Spleen (tissue), 7 donors: Measurements from ENCODE around the gene WDFY4.

Source experiments
- POLR2A ChIP-seq, 3 donors: fragments of 450-650 bp; IDR thresholded peaks; one replicate each; pipeline ENCODE4 v1.5.1; 2017; ENCODE audit warnings: antibody characterized with exemption in 3 of 3, mild to moderate bottlenecking in 1 of 3
- POLR2AphosphoS5 ChIP-seq, 3 donors: sonication (generic); formaldehyde crosslinking; IDR thresholded peaks; one replicate each; pipeline ENCODE4 v1.5.1; 2017; ENCODE audit warnings: antibody characterized with exemption in 3 of 3
- TF ChIP-seq, protein P1 (sequence below), 11 experiments: fragments of 200-600 bp in 7 of 11; fragments of 450-650 bp in 4 of 11; sonication (generic) in 4 of 11; IDR thresholded peaks in 8 of 11; conservative IDR thresholded peaks in 3 of 11; 1 replicate in 7 of 11; 2 replicates in 4 of 11; pipeline versions ENCODE4 v1.4.0 to v1.8.0; 2016 to 2021; ENCODE audit warnings: antibody characterized with exemption in 11 of 11, inconsistent platforms in 4 of 11, mild to moderate bottlenecking in 1 of 11
- donor health status: DM: no; HTN: no; CAD: no; lungs with moderate emphysema.
- donor health status: DM: no; HTN: no; CAD: no.
- donor health status: DM: no; HTN: no; CAD: no.

DNA sequence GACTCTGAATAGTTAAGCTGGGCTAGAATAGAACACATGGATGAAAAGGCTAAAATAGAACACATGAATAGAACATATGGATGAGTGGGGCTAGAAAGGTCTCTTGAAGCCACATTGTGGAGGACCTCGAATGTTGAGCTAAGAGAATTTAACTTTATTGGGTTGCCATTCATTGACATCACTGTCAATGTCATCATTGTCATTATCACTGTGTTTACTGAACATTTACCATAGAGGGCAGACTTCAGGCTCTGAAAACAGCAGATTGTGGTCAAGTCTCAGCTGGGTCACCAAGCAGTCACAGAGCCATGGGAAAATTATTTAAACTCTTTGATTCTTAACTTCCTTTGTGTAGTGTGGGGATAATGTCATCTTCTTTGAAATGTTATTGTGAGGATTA lies 80.4 kb downstream of the WDFY4 start:
- TF ChIP-seq, protein P1, sequence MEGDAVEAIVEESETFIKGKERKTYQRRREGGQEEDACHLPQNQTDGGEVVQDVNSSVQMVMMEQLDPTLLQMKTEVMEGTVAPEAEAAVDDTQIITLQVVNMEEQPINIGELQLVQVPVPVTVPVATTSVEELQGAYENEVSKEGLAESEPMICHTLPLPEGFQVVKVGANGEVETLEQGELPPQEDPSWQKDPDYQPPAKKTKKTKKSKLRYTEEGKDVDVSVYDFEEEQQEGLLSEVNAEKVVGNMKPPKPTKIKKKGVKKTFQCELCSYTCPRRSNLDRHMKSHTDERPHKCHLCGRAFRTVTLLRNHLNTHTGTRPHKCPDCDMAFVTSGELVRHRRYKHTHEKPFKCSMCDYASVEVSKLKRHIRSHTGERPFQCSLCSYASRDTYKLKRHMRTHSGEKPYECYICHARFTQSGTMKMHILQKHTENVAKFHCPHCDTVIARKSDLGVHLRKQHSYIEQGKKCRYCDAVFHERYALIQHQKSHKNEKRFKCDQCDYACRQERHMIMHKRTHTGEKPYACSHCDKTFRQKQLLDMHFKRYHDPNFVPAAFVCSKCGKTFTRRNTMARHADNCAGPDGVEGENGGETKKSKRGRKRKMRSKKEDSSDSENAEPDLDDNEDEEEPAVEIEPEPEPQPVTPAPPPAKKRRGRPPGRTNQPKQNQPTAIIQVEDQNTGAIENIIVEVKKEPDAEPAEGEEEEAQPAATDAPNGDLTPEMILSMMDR (IDR thresholded peaks at IDR 0.05 in 8 of 11, conservative IDR thresholded peaks at IDR 0.05 in 3 of 11): no peak
- TF ChIP-seq POLR2AphosphoS5 (IDR thresholded peaks at IDR 0.05) (no peak), POLR2A (IDR thresholded peaks at IDR 0.05) (no peak)
